D721Med (cell line): ENCODE results near the gene METTL5.

Source experiments
- DNase-seq: peaks from one replicate; pipeline ENCODE4 v3.0.0; 2011; ENCODE audit warnings: low spot score; ENCODE audit not compliant: insufficient read length
- FAIRE-seq: peaks from 2 replicates; lab custom pipeline; 2011; peaks lifted over from hg19 to GRCh38; lab: Jason Lieb, UNC
- CTCF ChIP-seq: IDR thresholded peaks from 2 replicates; pipeline ENCODE4 v1.5.1; 2012; ENCODE audit warnings: mild to moderate bottlenecking, control low read depth; ENCODE audit not compliant: insufficient read depth; ENCODE audit errors: missing control alignments

The METTL5 gene

GRCh38 chr2:169796441-169796840, 28.3 kb downstream of the METTL5 start:
- TF ChIP-seq CTCF = no peak
- no peak for FAIRE-seq

GRCh38 chr2:169795181-169795580, 29.5 kb downstream of the METTL5 start:
- FAIRE-seq (no peak), DNase-seq (no peak)
- TF ChIP-seq CTCF = no peak

More at GRCh38 chr2:169796441-169796840, 28.3 kb downstream of the METTL5 start:
- no peak for DNase-seq

GRCh38 chr2:169790581-169790980, 34.1 kb downstream of the METTL5 start:
- FAIRE-seq (no peak), DNase-seq (no peak)
- no peak for TF ChIP-seq CTCF

GRCh38 chr2:169782513-169782912, 42.2 kb downstream of the METTL5 start:
- FAIRE-seq = no peak
- no peak for DNase-seq

GRCh38 chr2:169781249-169782013, 43.3 kb downstream of the METTL5 start:
- no peak for DNase-seq

More at GRCh38 chr2:169782513-169782912, 42.2 kb downstream of the METTL5 start:
- no peak for TF ChIP-seq CTCF

GRCh38 chr2:169778446-169778845, 46.3 kb downstream of the METTL5 start:
- no peak for FAIRE-seq
- DNase-seq = no peak
- TF ChIP-seq CTCF = no peak

More at GRCh38 chr2:169781249-169782013, 43.3 kb downstream of the METTL5 start:
- no peak for TF ChIP-seq CTCF
- FAIRE-seq = no peak

- DNase-seq (no peak), FAIRE-seq (no peak)
- no peak for TF ChIP-seq CTCF
These were observed 48.4 kb downstream of the METTL5 start for GRCh38 chr2:169776252-169776761.
